Measurements from ENCODE around the gene RASL10A. TPM values are rescaled to one million over a fixed set of nuclear protein-coding genes. Genes with fewer than 3 reads are reported as not detected.
A peak's percentile ranks its signal among the peaks of the same experiment; 100 is the strongest.

The RASL10A gene
- total and polyA plus RNA-seq, 9 of the 15 experiments (the other 6 are each of a cell fraction or from before 2014, with no cell fraction given), result 0.17 to 1.2 (median 0.45) TPM; not detected in 3

- no peak for TF ChIP-seq VEZF1 (CRISPR knock-in tag; IDR thresholded peaks at IDR 0.05)
- no peak for TF ChIP-seq HDGF (IDR thresholded peaks at IDR 0.05)
- TF ChIP-seq SMC3 (conservative IDR thresholded peaks at IDR 0.05; ENCODE audit: insufficient read depth, low read depth, low read length), result no peak
Observed at GRCh38 chr22:29307596-29308147, 7.8 kb downstream of the RASL10A start (continued).

- no peaks in the 10 kb centered on the region for H3K9me1 ChIP-seq (ENCODE audit: control insufficient read depth, insufficient read depth, low read length)
- H4K20me1 ChIP-seq (replicated peaks; ENCODE audit: control insufficient read depth, insufficient read depth, low read length), result no peaks in the 10 kb centered on the region
- no TSS peak for BruUV-seq (replicated peaks)
- peaks cover 8% of the 10 kb centered on the region; the same call in 1 of the 3 replicates for H3K36me3 ChIP-seq (ENCODE audit: control insufficient read depth, insufficient read depth, low read length)
- ATAC-seq, result peak; percentile 80
- intact Hi-C loops (cut with micrococcal nuclease) (no loop called here), in situ Hi-C loops (cut with MboI) (no loop called here)
- no peak for FAIRE-seq
- H3K4me1 ChIP-seq (replicated peaks in 1 of 2; ENCODE audit: control insufficient read depth in 2 of 2, insufficient read depth in 2 of 2, low read length in 2 of 2), result peaks cover 21 to 94% of the 10 kb centered on the region in 2 experiments
- under 1% methylated on average over 31 of the region's 83 CpGs for WGBS (ENCODE audit: insufficient coverage, low coverage, missing lambda C conversion rate)
- DNase-seq (ENCODE audit: extremely low read depth in 1 of 4, low spot score in 3 of 4), result peak; percentile 81 to 84 (median 82)
- CTCF ChIA-PET (ENCODE audit: low intra/inter-chr PET ratio), result no interaction called here
- H3K27ac ChIP-seq (ENCODE audit: extremely low read depth, low read depth, low read length), result peak overlapping the region; percentile 94
- no peaks in the 10 kb centered on the region for H3K9me3 ChIP-seq (replicated peaks; ENCODE audit: control insufficient read depth, insufficient read depth, low read depth, low read length)
- H3K79me2 ChIP-seq (ENCODE audit: control insufficient read depth, insufficient read depth, low read length), result peaks cover 18% of the 10 kb centered on the region
- peak overlapping the region; percentile 81 for H3K4me3 ChIP-seq
- peak overlapping the region; percentile 81 for H3K4me2 ChIP-seq (ENCODE audit: insufficient read depth, low read length)
- POLR2A ChIA-PET, result interaction anchor here (0.6 to 1.2 kb wide), 7 partner anchors 10 to 755 kb away, joined by 3 to 4 read pairs (median 4); no protein-coding TSS in a partner anchor
- H3K9ac ChIP-seq (ENCODE audit: insufficient read depth in 1 of 2, low read depth in 2 of 2, low read length in 2 of 2), result peak overlapping the region; percentile 77 to 95
- no peaks in the 10 kb centered on the region for H3K27me3 ChIP-seq (ENCODE audit: control insufficient read depth in 2 of 2, insufficient read depth in 2 of 2, low read length in 2 of 2)
- H2AFZ ChIP-seq (ENCODE audit: low read depth, low read length), result peak overlapping the region; percentile 98
- no peak for TF ChIP-seq ZNF395 (CRISPR knock-in tag; IDR thresholded peaks at IDR 0.05)
- TF ChIP-seq KLF16 (IDR thresholded peaks at IDR 0.05), result no peak
- no peak for TF ChIP-seq CREBBP (IDR thresholded peaks at IDR 0.05; ENCODE audit: low read depth, low read length)
- TF ChIP-seq ATF2 (CRISPR knock-in tag; IDR thresholded peaks at IDR 0.05), result no peak
- TF ChIP-seq RAD21 (CRISPR knock-in tag; conservative IDR thresholded peaks at IDR 0.05 in 1 of 2, IDR thresholded peaks at IDR 0.05 in 1 of 2), result no peak
- TF ChIP-seq CREM (IDR thresholded peaks at IDR 0.05; ENCODE audit: low read depth), result no peak
- no peak for TF ChIP-seq MTF1 (CRISPR knock-in tag; IDR thresholded peaks at IDR 0.05; ENCODE audit: borderline replicate concordance)
- no peak for TF ChIP-seq ZNF436 (CRISPR knock-in tag; IDR thresholded peaks at IDR 0.05)
- TF ChIP-seq HES1 (IDR thresholded peaks at IDR 0.05; ENCODE audit: low read depth), result no peak
- no peak for TF ChIP-seq TAL1 (IDR thresholded peaks at IDR 0.05)
- 0 out of 2 replicates have a peak, but pooled peaks have one; percentile 12 for TF ChIP-seq EGR1 (conservative IDR thresholded peaks at IDR 0.05)
- no peak for TF ChIP-seq MTA3 (IDR thresholded peaks at IDR 0.05; ENCODE audit: borderline replicate concordance)
Observed at GRCh38 chr22:29306835-29307595, 8.5 kb downstream of the RASL10A start.

All from K562 (cell line).